IMR-90 (cell line): ENCODE data around the gene FOXK1.

ENCODE experiments used
- CEBPB ChIP-seq: IDR thresholded peaks from 2 replicates; pipeline ENCODE4 v1.6.1; 2012; ENCODE audit warnings: low read depth, low read length, improper control_type of control experiment
- CTCF ChIP-seq: conservative IDR thresholded peaks from 2 replicates; pipeline ENCODE4 v1.5.1; 2012; ENCODE audit warnings: mild to moderate bottlenecking, low read depth, low read length, improper control_type of control experiment
- FOS ChIP-seq: fragments of 150-350 bp; IDR thresholded peaks from 2 replicates; pipeline ENCODE4 v1.6.1; 2016; ENCODE audit warnings: low read depth, low read length
- POLR2A ChIP-seq: IDR thresholded peaks from 2 replicates; pipeline ENCODE4 v1.6.1; 2012; ENCODE audit warnings: mild to moderate bottlenecking, low read depth, low read length

- TF ChIP-seq CTCF (no peak), POLR2A (no peak), FOS (no peak), CEBPB (no peak)
Observed at GRCh38 chr7:4775848-4776623, 93.9 kb downstream of the FOXK1 start.
